Adipocyte (in vitro differentiated cells): Measurements from ENCODE around the gene SLC16A2.
"Not testable (repeated sequence)": the region's sequence is repeated elsewhere in the genome, so short reads cannot be mapped to it uniquely, and the experiment has no call there.

ENCODE experiments used
- DNase-seq: peaks from one replicate; pipeline ENCODE4 v3.0.0-alpha.2; 2015; ENCODE audit warnings: low read depth
- H3K27me3 ChIP-seq: replicated peaks from 2 replicates; pipeline ENCODE4 v1.7.0; 2013; ENCODE audit warnings: mild to moderate bottlenecking, low read length, moderate library complexity; ENCODE audit not compliant: control insufficient read depth, insufficient read depth
- H3K36me3 ChIP-seq: 2 replicates; pipeline ENCODE4 v1.7.0; 2013; ENCODE audit warnings: low read length, mild to moderate bottlenecking, moderate library complexity; ENCODE audit not compliant: control insufficient read depth, insufficient read depth, severe bottlenecking
- H3K4me1 ChIP-seq: 2 replicates; pipeline ENCODE4 v1.7.0; 2013; ENCODE audit warnings: mild to moderate bottlenecking, low read length, moderate library complexity; ENCODE audit not compliant: control insufficient read depth, insufficient read depth
- H3K4me3 ChIP-seq: 2 replicates; pipeline ENCODE4 v1.7.0; 2013; ENCODE audit warnings: mild to moderate bottlenecking, low read length, moderate library complexity
- H3K9ac ChIP-seq: 2 replicates; pipeline ENCODE4 v1.7.0; 2013; ENCODE audit warnings: mild to moderate bottlenecking, low read length, moderate library complexity
- H3K9me3 ChIP-seq: 2 replicates; pipeline ENCODE4 v1.7.0; 2013; ENCODE audit warnings: mild to moderate bottlenecking, low read length, moderate library complexity; ENCODE audit not compliant: control insufficient read depth

The SLC16A2 gene

GRCh38 chrX:74465424-74465823 lies 44.1 kb downstream of the SLC16A2 start:
- DNase-seq: no peak
- Histone ChIP-seq H3K27me3 (peaks cover 13% of the 10 kb centered on the region), H3K4me1 (peaks cover 13% of the 10 kb centered on the region), H3K36me3 (no peaks in the 10 kb centered on the region), H3K9me3 (peaks cover 11% of the 10 kb centered on the region), H3K9ac (no peak overlapping the region), H3K4me3 (no peak overlapping the region)

- no peak overlapping the region for H3K4me3 ChIP-seq
- H3K9ac ChIP-seq: no peak overlapping the region
- peaks cover 11% of the 10 kb centered on the region for H3K9me3 ChIP-seq
- peaks cover 8% of the 10 kb centered on the region for H3K4me1 ChIP-seq
- no peaks in the 10 kb centered on the region for H3K36me3 ChIP-seq
- DNase-seq: no peak
- H3K27me3 ChIP-seq: peaks cover 8% of the 10 kb centered on the region
These were observed 46.4 kb downstream of the SLC16A2 start for GRCh38 chrX:74467656-74468055.

- not testable (repeated sequence) for DNase-seq, H3K4me3 ChIP-seq, H3K27me3 ChIP-seq, H3K4me1 ChIP-seq, H3K9ac ChIP-seq, H3K36me3 ChIP-seq, H3K9me3 ChIP-seq
These were observed 51.8 kb downstream of the SLC16A2 start for GRCh38 chrX:74473116-74473515.

GRCh38 chrX:74490247-74490646 lies 69.0 kb downstream of the SLC16A2 start:
- no peak overlapping the region for H3K9ac ChIP-seq
- H3K36me3 ChIP-seq: no peaks in the 10 kb centered on the region
- H3K4me1 ChIP-seq: no peaks in the 10 kb centered on the region
- DNase-seq: no peak
- no peak overlapping the region for H3K4me3 ChIP-seq
- H3K27me3 ChIP-seq: peaks cover 11% of the 10 kb centered on the region
- H3K9me3 ChIP-seq: no peaks in the 10 kb centered on the region

- DNase-seq: no peak
- H3K27me3 ChIP-seq: peaks cover 11% of the 10 kb centered on the region
- no peaks in the 10 kb centered on the region for H3K4me1 ChIP-seq
These were observed 71.5 kb downstream of the SLC16A2 start for GRCh38 chrX:74492720-74493201.

GRCh38 chrX:74493806-74494205 lies 72.5 kb downstream of the SLC16A2 start:
- Histone ChIP-seq H3K4me3 (no peak overlapping the region), H3K36me3 (no peaks in the 10 kb centered on the region), H3K4me1 (no peaks in the 10 kb centered on the region), H3K27me3 (peaks cover 11% of the 10 kb centered on the region), H3K9ac (no peak overlapping the region), H3K9me3 (peaks cover 5% of the 10 kb centered on the region)
- no peak for DNase-seq

More at GRCh38 chrX:74492720-74493201, 71.5 kb downstream of the SLC16A2 start:
- no peak overlapping the region for H3K4me3 ChIP-seq
- H3K9me3 ChIP-seq: no peaks in the 10 kb centered on the region
- no peak overlapping the region for H3K9ac ChIP-seq
- no peaks in the 10 kb centered on the region for H3K36me3 ChIP-seq

- H3K36me3 ChIP-seq: no peaks in the 10 kb centered on the region
- no peak overlapping the region for H3K9ac ChIP-seq
- no peaks in the 10 kb centered on the region for H3K4me1 ChIP-seq
- peaks cover 5% of the 10 kb centered on the region for H3K9me3 ChIP-seq
- DNase-seq: no peak
- no peak overlapping the region for H3K4me3 ChIP-seq
- peaks cover 9% of the 10 kb centered on the region for H3K27me3 ChIP-seq
These were observed 77.6 kb downstream of the SLC16A2 start for GRCh38 chrX:74498924-74499323.

GRCh38 chrX:74500067-74500466 lies 78.8 kb downstream of the SLC16A2 start:
- peaks cover 5% of the 10 kb centered on the region for H3K9me3 ChIP-seq
- H3K4me1 ChIP-seq: no peaks in the 10 kb centered on the region
- no peak overlapping the region for H3K4me3 ChIP-seq
- DNase-seq: no peak
- H3K9ac ChIP-seq: no peak overlapping the region
- no peaks in the 10 kb centered on the region for H3K36me3 ChIP-seq
- H3K27me3 ChIP-seq: peaks cover 9% of the 10 kb centered on the region

GRCh38 chrX:74500555-74500954 lies 79.3 kb downstream of the SLC16A2 start:
- Histone ChIP-seq H3K36me3 (no peaks in the 10 kb centered on the region), H3K27me3 (peaks cover 9% of the 10 kb centered on the region), H3K9ac (no peak overlapping the region), H3K9me3 (peaks cover 5% of the 10 kb centered on the region), H3K4me3 (no peak overlapping the region), H3K4me1 (no peaks in the 10 kb centered on the region)
- no peak for DNase-seq

GRCh38 chrX:74505437-74505836 lies 84.1 kb downstream of the SLC16A2 start:
- H3K27me3 ChIP-seq: peaks cover 7% of the 10 kb centered on the region
- H3K4me1 ChIP-seq: no peaks in the 10 kb centered on the region
- no peak overlapping the region for H3K4me3 ChIP-seq
- H3K9me3 ChIP-seq: no peaks in the 10 kb centered on the region
- no peak for DNase-seq
- no peak overlapping the region for H3K9ac ChIP-seq
- H3K36me3 ChIP-seq: no peaks in the 10 kb centered on the region

- Histone ChIP-seq H3K4me3 (no peak overlapping the region), H3K4me1 (no peaks in the 10 kb centered on the region), H3K27me3 (peaks cover 3% of the 10 kb centered on the region), H3K9me3 (no peaks in the 10 kb centered on the region), H3K36me3 (no peaks in the 10 kb centered on the region), H3K9ac (no peak overlapping the region)
- no peak for DNase-seq
These were observed 85.2 kb downstream of the SLC16A2 start for GRCh38 chrX:74506317-74507115.

GRCh38 chrX:74507191-74507590 lies 85.9 kb downstream of the SLC16A2 start:
- Histone ChIP-seq H3K27me3 (peaks cover 3% of the 10 kb centered on the region), H3K9me3 (no peaks in the 10 kb centered on the region), H3K4me1 (no peaks in the 10 kb centered on the region), H3K36me3 (no peaks in the 10 kb centered on the region), H3K9ac (no peak overlapping the region), H3K4me3 (no peak overlapping the region)
- DNase-seq: no peak
